Measurements from ENCODE around the gene ZNF157.
"Not testable (repeated sequence)": the region's sequence is repeated elsewhere in the genome, so short reads cannot be mapped to it uniquely, and the experiment has no call there.

ZNF157 gene

GRCh38 chrX:47370278-47370677 is at the start of gene ZNF157:
ZNF157 (plus strand) TSS chrX:47370578; CDS start chrX:47370669, 91 bp downstream.
- DNase-seq (ENCODE audit: low read depth, low spot score), result no peak

- DNase-seq (ENCODE audit: low read depth, low spot score), result peak; percentile 64
Measured at GRCh38 chrX:47321386-47321785, 49.0 kb upstream of the ZNF157 start.

DNA sequence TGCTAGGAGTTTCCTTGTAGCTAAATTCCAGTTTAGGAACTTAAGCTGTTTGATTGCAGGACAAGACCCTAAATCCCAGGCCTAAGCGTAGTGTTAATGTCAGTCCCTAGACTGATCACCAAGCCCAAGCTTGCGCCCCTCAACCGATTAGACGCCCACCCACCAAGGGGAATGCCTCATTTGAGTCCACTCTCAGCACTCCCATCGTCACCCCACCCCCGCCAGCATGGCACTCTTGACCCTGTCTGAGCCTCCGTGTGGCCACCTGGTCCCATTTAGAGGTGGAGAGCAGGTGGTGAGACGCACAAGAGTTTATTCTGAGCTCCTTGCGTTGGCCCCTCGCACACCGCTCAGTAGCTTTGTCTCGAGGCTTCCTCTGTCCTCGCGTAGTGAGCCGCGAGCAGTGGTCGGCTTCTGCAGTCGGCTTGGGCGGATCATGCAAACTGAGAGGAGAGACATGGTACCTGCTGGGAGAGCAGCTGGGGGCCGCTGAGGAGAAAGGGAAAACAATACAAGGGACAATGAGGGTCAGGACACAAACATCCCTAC is 48.5 kb upstream of the ZNF157 start:
- peak; percentile 42 for DNase-seq (ENCODE audit: low read depth, low spot score)

GRCh38 chrX:47327902-47328301 is 42.5 kb upstream of the ZNF157 start:
- no peak for DNase-seq (ENCODE audit: low read depth, low spot score)

GRCh38 chrX:47332729-47333128 is 37.6 kb upstream of the ZNF157 start:
- DNase-seq (ENCODE audit: low read depth, low spot score), result not testable (repeated sequence)

- DNase-seq (ENCODE audit: low read depth, low spot score), result no peak
Measured at GRCh38 chrX:47351706-47352105, 18.7 kb upstream of the ZNF157 start.

GRCh38 chrX:47358387-47359065 is 11.9 kb upstream of the ZNF157 start:
- no peak for DNase-seq (ENCODE audit: low read depth, low spot score)

- DNase-seq (ENCODE audit: low read depth, low spot score), result no peak
Measured at GRCh38 chrX:47360423-47361179, 9.8 kb upstream of the ZNF157 start.

- DNase-seq (ENCODE audit: low read depth, low spot score), result peak; percentile 92
Measured at GRCh38 chrX:47361538-47362511, 8.6 kb upstream of the ZNF157 start.

DNA sequence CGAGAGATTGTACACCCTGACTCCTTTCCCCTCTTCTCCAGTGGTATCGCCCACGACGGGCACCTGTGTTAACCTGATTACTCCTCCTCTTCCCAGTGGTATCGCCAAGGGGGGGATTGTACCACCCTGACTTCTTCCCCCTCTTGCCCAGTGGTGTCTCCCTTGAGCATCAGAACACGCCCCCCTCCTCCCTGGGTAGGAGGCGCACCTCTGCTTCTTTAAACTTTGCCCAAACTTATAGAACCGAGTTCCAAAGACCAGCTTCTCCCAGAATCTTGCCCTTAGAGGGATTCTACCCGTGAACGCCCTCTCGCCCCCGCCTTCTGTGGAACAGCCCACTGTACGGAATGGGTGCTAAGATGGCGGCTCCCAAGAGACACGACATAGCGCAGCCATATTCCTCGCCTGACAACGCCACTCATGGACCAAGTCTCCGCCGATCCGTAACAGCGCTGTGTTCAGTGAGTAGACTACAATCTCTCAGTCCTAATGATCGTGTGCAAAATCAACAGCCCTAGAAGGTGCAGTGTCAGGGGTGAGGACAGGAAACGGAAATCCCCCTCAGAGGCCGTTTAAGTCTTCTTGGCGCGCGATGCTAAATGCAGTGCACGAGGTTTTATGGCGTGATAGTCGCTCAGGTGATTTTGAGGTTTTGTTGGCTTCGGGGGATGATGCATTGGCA is 4.2 kb upstream of the ZNF157 start:
- DNase-seq (ENCODE audit: low read depth, low spot score), result no peak

DNA sequence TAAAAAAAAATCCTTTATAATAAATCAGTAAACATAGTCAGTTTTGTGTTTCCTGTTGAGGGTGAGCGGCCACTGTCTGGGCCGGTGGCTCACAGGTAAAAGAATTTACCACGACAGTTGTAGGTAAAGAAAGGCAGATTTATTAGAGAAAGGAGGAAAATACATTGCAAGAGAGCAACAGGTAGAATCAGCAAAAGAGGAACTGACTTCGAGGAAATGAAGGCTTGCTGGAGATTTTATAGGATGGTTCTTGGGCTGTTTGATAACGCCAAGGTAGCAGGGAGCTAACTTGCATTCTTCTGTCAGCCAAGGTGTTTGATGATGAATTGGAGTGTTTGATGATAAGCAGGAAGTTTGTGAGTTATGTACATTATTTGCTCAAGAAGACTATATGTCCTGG is 2.8 kb downstream of the ZNF157 start:
- no peak for DNase-seq (ENCODE audit: low read depth, low spot score)

DNA sequence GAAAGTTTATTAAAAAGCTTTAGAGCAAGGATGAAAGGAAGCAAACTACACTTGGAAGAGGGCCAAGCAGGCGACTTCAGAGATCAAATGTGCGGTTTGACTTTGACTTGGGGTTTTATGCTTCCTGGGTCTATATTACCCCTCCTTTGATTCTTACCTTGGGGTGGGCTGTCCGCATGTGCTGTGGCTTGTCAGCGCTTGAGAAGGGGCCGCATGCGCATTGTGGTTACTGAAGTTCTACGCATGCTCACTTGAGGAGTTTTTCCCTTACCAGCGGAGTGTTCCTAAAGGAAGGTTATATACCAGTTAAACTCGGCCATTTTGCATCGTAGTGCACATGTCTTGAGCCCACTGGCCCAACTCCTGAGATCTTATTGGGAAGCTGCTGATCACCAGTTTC is 9.9 kb downstream of the ZNF157 start:
- DNase-seq (ENCODE audit: low read depth, low spot score), result no peak

DNA sequence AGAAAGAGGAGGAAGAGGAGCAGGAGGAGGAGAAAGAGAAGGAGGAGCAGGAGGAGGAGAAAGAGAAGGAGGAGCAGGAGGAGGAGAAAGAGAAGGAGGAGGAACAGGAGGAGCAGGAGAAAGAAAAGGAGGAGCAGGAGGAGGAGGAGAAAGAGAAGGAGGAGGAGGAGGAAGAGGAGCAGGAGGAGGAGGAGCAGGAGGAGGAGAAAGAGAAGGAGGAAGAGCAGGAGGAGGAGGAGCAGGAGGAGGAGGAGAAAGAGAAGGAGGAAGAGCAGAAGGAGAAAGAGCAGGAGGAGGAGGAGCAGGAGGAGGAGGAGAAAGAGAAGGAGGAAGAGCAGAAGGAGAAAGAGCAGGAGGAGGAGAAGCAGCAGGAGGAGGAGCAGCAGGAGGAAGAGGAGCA is 10.5 kb downstream of the ZNF157 start:
- DNase-seq (ENCODE audit: low read depth, low spot score), result not testable (repeated sequence)

- DNase-seq (ENCODE audit: low read depth, low spot score), result no peak
Measured at GRCh38 chrX:47384502-47384901, 14.1 kb downstream of the ZNF157 start.

- DNase-seq (ENCODE audit: low read depth, low spot score), result no peak
Measured at GRCh38 chrX:47390780-47391179, 20.4 kb downstream of the ZNF157 start.

DNA sequence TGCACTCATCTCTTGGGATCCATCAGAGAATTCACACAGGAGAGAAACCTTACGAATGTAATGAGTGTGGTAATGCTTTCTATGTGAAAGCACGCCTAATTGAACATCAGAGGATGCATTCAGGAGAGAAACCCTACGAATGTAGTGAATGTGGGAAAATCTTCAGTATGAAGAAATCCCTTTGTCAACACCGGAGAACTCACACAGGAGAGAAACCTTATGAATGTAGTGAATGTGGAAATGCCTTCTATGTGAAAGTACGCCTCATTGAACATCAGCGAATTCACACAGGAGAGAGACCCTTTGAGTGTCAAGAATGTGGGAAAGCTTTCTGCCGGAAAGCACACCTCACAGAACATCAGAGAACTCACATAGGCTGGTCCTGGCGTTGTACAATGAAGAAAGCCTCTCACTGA is 42.8 kb downstream of the ZNF157 start:
- DNase-seq (ENCODE audit: low read depth, low spot score), result no peak

- no peak for DNase-seq (ENCODE audit: low read depth, low spot score)
Measured at GRCh38 chrX:47420265-47420664, 49.9 kb downstream of the ZNF157 start.

DNA sequence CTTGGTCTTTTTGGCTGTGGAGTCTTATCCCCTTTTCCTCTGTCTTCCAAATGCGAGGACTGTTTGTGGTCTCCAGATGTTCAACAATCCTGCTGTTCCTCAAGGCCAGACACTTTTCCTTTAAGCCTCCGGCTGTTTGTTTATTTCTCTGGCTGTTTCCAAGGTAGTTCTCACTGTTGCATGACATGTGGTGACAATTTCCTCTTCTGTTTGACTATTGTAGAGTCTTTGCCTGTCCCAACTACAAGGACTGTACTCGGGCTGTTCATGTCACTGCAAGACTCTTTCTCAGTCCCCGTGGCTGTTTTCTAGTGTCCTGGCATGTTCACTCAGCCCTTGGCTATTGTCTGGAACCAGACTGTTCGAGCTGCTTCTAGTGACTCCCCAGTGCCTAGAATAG is 50.6 kb downstream of the ZNF157 start:
- no peak for DNase-seq (ENCODE audit: low read depth, low spot score)

DNA sequence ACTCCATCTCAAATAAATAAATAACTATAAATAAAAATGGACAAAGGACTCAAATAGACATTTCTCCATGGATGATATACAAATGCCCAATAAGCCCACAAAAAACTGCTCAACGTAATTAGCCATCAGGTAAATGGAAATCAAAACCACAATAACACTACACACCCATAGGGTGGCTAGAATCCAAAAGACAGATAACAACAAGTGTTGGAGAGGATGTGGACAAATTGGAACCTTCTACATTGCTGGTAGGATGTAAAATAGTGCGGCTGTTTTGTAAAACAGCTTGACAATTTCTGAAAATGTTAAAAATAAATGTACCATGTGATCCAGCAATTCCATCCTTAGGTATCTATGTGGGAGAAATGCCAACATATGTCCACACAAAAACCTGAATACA is 52.1 kb downstream of the ZNF157 start:
- no peak for DNase-seq (ENCODE audit: low read depth, low spot score)

DNA sequence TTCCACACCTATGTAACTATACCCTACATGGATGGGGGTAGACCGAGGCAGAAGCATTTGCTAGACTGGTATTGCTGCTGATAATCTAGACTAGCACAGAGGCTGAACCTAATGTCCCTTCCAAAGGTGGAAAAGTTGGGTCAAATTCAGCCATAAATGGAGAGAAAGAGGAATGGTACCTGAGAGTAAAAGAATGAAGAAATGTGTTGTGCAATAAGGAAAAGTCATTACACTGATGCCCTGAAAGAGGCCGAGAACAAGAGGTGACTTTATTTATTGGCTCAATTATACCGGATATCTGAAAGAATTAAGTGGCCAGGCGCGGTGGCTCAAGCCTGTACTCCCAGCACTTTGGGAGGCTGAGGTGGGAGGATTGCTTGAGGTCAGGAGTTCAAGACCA is 60.5 kb downstream of the ZNF157 start:
- DNase-seq (ENCODE audit: low read depth, low spot score), result no peak

DNA sequence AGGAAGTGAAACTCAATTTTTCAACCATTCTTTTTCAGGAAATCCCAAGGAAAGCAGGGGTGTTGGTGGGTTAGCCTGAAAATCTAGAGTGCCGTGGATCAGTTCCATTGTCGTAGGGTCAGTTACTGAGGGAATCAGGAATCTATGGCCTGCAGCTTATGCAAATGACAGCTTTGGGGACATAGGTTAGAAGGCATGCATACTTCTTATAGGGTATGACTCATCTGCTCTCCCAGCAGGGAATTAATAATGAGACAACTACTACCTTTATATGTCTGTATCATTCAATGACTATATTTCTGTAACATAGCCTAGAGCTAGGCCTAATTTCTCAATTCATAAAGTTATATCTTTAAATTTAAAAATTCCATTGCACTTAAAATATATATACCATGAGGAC is 76.1 kb downstream of the ZNF157 start:
- no peak for DNase-seq (ENCODE audit: low read depth, low spot score)

Data from iPS DF 19.7 (cell line).